ENCODE results near the gene SYCP1.
A peak's percentile ranks its signal among the peaks of the same experiment; 100 is the strongest.
"Not testable (repeated sequence)": the region's sequence is repeated elsewhere in the genome, so short reads cannot be mapped to it uniquely, and the experiment has no call there.

SYCP1 gene

GRCh38 chr1:114979278-114979891 is 124.7 kb downstream of the SYCP1 start:
- DNase-seq (ENCODE audit: low read depth in 2 of 2) = peak; percentile 8

DNA sequence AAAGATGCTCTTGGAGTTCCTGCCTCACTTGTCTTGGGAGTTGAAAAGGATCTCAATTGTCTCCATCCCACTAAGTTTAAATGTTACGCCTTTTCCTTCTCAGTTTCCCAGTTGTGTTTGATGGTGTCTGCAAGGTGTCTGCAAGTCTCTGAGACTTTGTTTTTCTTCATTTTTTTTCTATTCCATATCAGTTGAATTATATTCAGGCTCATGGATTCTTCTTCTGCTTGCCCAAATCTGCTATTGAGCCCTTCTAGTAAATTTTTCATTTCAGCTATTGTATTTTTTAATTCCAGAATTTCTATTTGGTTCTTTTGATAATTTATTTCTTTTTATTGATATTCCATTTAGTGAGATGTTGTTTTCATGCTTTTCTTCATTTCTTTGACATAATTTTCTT is 127.6 kb downstream of the SYCP1 start:
- DNase-seq (ENCODE audit: low read depth in 2 of 2) = no peak

DNA sequence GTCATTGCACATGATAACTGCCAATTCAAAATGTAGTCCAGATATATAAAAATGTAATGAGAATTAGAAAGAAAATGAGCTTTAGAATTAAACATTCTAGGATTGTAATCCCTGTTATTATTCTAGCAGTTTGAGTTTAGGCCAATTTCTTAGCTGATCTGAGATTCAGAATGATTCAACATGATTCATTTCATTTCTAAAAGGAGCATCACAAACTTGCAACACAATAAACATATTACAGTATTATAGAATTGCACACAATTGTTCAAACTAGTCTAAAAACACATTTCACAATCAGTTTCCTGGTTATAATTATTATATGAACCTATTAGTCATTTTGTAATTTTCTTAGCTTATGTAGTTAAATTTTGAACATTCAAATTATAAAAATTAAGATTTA is 131.6 kb downstream of the SYCP1 start:
- DNase-seq (ENCODE audit: low read depth in 2 of 2) = no peak

- no peak for DNase-seq (ENCODE audit: low read depth in 2 of 2)
Observed at GRCh38 chr1:114988095-114988494, 133.4 kb downstream of the SYCP1 start.

GRCh38 chr1:114997510-114998289 is 143.0 kb downstream of the SYCP1 start:
- DNase-seq (ENCODE audit: low read depth in 2 of 2) = no peak

- no peak for DNase-seq (ENCODE audit: low read depth in 2 of 2)
Observed at GRCh38 chr1:115006191-115006590, 151.5 kb downstream of the SYCP1 start.

DNA sequence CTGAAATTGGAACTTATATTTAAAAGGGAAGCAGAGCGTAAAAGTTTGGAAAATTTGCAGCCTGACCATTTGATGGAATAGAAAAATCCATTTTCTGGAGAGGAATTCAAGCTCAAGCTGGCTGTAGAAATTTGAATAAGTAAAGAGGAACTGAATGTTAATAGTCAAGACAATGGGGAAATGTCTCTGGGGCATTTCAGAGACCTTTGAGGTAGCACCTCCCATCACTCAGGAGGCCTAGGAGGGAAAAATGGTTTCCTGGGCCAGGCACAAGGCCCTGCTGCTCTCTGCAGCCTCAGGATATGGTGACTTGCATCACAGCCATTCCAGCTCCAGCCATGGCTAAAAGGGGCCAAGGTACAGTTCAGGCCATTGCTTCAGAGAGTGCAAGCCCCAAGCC is 157.3 kb downstream of the SYCP1 start:
- DNase-seq (ENCODE audit: low read depth in 2 of 2) = no peak

GRCh38 chr1:115012434-115012833 is 157.8 kb downstream of the SYCP1 start:
- DNase-seq (ENCODE audit: low read depth in 2 of 2) = no peak

GRCh38 chr1:115013792-115014191 is 159.1 kb downstream of the SYCP1 start:
- no peak for DNase-seq (ENCODE audit: low read depth in 2 of 2)

GRCh38 chr1:115019549-115019948 is 164.9 kb downstream of the SYCP1 start:
- DNase-seq (ENCODE audit: low read depth in 2 of 2) = not testable (repeated sequence)

DNA sequence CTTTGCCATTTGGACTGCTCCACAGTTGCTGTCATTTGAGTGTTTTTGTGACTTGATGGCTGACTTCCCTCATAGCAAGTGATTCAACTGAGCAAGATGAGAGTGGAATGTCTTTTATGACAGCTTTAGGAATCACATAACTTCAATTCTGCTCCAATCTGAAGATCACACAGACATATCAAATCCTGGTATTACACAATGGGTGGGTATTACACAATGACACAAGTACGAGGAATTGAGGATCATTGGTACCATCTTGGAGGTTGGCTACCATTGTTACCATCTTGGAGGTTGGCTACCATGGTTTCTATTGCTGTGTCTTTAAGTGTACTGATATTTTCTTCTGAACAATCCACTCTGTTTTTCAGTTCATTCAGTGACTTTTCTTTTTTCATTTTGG is 166.5 kb downstream of the SYCP1 start:
- DNase-seq (ENCODE audit: low read depth in 2 of 2) = no peak

DNA sequence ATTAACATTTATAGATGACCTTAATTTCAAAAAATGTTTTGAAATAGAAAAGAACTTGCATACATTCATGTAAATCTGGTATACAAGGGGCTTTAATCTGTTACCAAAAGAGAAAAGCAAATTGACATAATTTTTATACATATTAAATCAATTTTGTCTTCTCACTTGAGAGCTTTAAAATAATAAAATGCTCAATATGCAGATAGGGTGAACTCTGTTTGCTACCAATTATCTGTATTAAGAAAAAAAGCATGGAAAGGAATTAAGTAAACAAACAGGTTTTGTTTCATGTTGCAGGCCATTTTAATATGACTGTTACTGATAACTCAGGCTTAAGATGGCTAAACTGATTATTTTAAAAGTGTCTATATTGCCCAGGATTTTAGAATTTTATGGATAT is 168.9 kb downstream of the SYCP1 start:
- no peak for DNase-seq (ENCODE audit: low read depth in 2 of 2)

DNA sequence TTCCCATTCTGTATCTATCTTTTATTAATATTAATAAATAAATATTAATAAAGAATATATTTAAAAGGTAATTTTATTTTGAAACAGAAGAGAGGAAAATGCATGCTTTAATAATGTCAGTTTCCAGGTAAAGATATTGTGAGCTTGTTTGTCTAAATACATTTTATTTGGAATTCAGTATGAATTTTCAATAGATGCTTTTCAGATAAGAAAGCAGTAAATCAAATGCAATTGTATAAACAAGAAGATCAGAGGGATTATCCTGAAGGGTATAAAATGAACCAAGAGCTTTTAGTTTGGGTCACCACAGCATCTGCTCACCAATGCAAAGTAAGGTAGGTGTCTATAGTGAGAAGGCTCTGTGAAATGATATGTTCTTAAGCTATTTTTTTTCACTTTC is 174.9 kb downstream of the SYCP1 start, which contains the start of gene TSHB:
Gene TSHB, plus strand, starts transcription at position 301 of the 400 bp plus-strand sequence. CDS start 3,537 bp downstream, outside the sequence.
- DNase-seq (ENCODE audit: low read depth in 2 of 2) = no peak

- no peak for DNase-seq (ENCODE audit: low read depth in 2 of 2)
Observed at GRCh38 chr1:115031595-115031994, 176.9 kb downstream of the SYCP1 start.

DNA sequence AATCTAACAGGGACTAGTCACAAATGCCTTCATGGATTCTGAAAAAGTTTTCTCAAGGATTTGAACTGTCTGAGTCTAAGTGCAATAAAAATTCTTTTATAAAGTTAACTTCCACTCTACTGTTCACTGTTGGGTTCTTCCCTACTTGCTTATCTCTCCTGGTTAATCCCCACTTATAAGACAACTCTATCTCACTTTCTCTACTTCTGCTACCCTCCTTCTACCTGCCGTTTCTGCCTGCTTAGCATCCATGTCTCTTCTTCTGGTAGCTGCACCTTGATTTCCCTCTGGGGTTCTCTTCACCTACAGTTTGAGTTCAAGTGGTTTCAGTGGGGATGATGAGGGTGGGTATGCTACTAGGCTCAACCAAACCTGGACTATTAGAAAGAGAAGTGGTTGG is 181.0 kb downstream of the SYCP1 start:
- DNase-seq (ENCODE audit: low read depth in 2 of 2) = no peak

- DNase-seq (ENCODE audit: low read depth in 2 of 2) = no peak
Observed at GRCh38 chr1:115036814-115037507, 182.3 kb downstream of the SYCP1 start.

DNA sequence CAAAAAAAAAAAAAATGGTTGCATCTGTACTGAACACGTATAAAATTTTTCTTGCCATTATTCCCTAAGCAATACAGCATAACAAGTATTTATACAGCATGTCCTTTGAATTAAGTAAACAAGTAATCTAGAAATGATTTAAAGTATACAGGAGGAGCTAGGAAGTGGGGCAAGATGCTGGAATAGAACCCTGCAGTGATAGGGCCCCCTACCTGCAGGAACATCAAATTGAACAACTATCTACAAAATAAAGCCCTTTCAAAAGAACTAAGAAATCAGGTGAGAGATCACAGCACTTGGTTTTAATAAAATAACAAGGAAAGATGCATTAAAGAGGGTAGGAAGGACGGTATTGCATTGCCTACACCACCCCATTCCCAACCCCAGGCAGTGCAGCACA is 185.8 kb downstream of the SYCP1 start:
- DNase-seq (ENCODE audit: low read depth in 2 of 2) = no peak

DNA sequence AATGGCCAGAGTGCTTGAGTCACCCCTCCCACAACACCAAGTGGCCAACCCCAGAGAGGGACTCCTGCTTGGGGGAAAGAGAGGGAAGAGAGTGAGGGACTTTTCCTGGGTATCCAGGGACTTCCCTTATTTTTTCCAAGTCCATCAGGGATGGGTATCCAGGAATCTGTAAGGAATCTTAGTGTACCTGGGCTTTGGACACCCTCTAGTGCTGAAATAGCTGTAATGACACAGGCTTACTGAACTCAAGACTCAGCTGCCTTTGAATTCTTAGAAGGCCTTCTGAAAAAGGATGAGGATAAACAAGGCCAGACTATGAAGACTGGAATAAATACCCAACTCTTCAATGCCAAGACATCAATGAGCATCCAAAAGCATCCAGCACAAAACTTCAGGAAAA is 187.0 kb downstream of the SYCP1 start:
- DNase-seq (ENCODE audit: low read depth in 2 of 2) = no peak

All from fibroblast of skin of left biceps (primary cell).